Stimulated activated CD4-positive, alpha-beta T cell treated with anti-CD3 and anti-CD28 coated beads, Interleukin-4, amount 100 ng/mL, for 1 hour (primary cell): ENCODE measurements around the gene GPR153.
A peak's percentile ranks its signal among the peaks of the same experiment; 100 is the strongest.
"Not testable (repeated sequence)": the region's sequence is repeated elsewhere in the genome, so short reads cannot be mapped to it uniquely, and the experiment has no call there.

Experiments used
- DNase-seq: peaks from one replicate; pipeline ENCODE4 v3.0.0-alpha.2; 2020

GPR153 gene

GRCh38 chr1:6260961-6261614, at the start of gene GPR153:
Gene GPR153 (minus strand): TSS chr1:6261098. CDS start chr1:6254905, 6,193 bp downstream.
- DNase-seq = peak; percentile 68

GRCh38 chr1:6310116-6310848, 49.4 kb upstream of the GPR153 start:
- DNase-seq = no peak

- no peak for DNase-seq
These were observed 48.7 kb upstream of the GPR153 start for GRCh38 chr1:6309564-6309963.

GRCh38 chr1:6308449-6308848, 47.6 kb upstream of the GPR153 start:
- no peak for DNase-seq

GRCh38 chr1:6307682-6308081, 46.8 kb upstream of the GPR153 start:
- DNase-seq = not testable (repeated sequence)

GRCh38 chr1:6307099-6307498, 46.2 kb upstream of the GPR153 start:
- DNase-seq = no peak

- no peak for DNase-seq
These were observed 42.6 kb upstream of the GPR153 start for GRCh38 chr1:6303397-6304012.

GRCh38 chr1:6302568-6302967, 41.7 kb upstream of the GPR153 start:
- DNase-seq = no peak

- DNase-seq = no peak
These were observed 40.6 kb upstream of the GPR153 start for GRCh38 chr1:6301526-6301925.

GRCh38 chr1:6300342-6301048, 39.6 kb upstream of the GPR153 start:
- no peak for DNase-seq

- no peak for DNase-seq
These were observed 38.8 kb upstream of the GPR153 start for GRCh38 chr1:6299557-6300165.

GRCh38 chr1:6298940-6299465, 38.1 kb upstream of the GPR153 start:
- DNase-seq = no peak

GRCh38 chr1:6298530-6298929, 37.6 kb upstream of the GPR153 start:
- DNase-seq = no peak

GRCh38 chr1:6295910-6296309, 35.0 kb upstream of the GPR153 start:
- no peak for DNase-seq

- no peak for DNase-seq
These were observed 34.1 kb upstream of the GPR153 start for GRCh38 chr1:6294890-6295556.

GRCh38 chr1:6294080-6294889, 33.4 kb upstream of the GPR153 start:
- no peak for DNase-seq

GRCh38 chr1:6292102-6292501, 31.2 kb upstream of the GPR153 start:
- DNase-seq = no peak

- DNase-seq = no peak
These were observed 27.8 kb upstream of the GPR153 start for GRCh38 chr1:6288665-6289064.

GRCh38 chr1:6288026-6288425, 27.1 kb upstream of the GPR153 start:
- DNase-seq = no peak

GRCh38 chr1:6287431-6287886, 26.6 kb upstream of the GPR153 start:
- no peak for DNase-seq

- no peak for DNase-seq
These were observed 26.1 kb upstream of the GPR153 start for GRCh38 chr1:6287029-6287428.
